Measurements from ENCODE around the gene SMYD1.
"Not testable (repeated sequence)": the region's sequence is repeated elsewhere in the genome, so short reads cannot be mapped to it uniquely, and the experiment has no call there.

SMYD1 gene

DNA sequence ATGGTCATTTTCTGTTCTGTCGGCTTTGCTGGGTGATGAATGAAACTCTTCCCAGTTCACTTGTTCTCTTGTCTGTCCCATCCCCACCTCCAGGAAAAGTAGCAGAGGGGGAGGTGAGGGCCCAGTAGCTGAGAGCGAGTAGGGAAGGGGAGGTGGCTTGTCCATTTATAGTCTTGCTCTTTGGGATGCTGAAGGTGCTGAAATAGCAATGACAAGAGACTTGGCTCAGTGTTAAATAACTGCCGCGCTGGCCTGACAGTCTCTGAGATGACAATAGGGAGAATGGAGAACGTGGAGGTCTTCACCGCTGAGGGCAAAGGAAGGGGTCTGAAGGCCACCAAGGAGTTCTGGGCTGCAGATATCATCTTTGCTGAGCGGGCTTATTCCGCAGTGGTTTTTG lies at the start of gene SMYD1:
TSS of gene SMYD1 (plus strand) at position 228 of the 400 bp plus-strand sequence. CDS start at position 268, 40 bp downstream.
- in situ Hi-C loops (cut with MboI; ENCODE audit: low sequenced_read_pairs): no loop called here

DNA sequence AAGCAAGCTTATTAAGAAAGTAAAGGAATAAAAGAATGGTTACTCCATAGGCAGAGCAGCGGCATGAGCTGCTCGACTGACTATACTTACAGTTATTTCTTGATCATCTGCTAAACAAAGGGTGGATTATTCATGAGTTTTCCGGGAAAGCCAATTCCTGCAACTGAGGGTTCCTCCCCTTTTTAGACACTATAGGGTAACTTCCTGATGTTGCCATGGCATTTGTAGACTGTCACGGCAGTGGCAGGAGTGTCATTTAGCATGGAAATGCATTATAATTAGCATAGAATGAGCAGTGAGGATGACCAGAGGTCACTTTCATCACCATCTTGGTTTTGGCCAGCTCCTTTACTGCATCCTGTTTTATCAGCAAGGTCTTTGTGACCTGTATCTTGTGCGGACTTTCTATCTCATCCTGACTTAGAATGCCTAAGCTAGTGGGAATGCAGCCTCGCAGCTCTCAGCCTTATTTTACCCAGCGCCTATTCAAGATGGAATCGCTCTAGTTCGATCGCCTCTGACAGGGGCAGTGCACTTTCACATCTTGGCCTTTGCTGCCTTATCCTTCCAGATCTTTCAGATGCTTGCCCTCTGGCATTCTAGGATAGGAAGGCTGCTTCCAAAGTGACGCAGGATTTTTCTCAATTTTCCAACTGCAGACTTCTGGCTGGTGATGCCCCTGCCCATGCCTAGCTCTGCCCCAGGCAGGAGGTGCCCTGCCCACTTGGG lies 49.4 kb upstream of the SMYD1 start:
- in situ Hi-C loops (cut with MboI; ENCODE audit: low sequenced_read_pairs): not testable (repeated sequence)

DNA sequence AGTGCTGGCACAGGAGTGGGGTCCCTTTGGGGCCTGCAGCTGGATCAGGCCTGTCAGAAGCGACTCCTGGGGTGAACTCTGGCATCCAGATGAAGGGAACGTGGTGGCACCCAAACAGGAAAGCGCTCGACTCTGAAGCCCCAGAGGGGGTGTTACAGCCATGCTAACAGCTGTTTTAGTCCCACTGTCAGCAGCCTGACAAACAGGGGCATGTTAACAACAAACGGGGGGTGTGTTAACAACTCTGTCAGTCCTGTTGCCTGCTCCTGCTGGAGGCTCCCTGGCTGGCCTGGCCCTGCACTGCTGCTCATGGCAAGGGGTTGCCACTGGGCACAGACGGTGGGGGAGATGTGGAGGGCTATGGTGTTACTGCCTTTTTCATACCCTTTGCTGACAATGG lies 48.7 kb upstream of the SMYD1 start:
- in situ Hi-C loops (cut with MboI; ENCODE audit: low sequenced_read_pairs): no loop called here

DNA sequence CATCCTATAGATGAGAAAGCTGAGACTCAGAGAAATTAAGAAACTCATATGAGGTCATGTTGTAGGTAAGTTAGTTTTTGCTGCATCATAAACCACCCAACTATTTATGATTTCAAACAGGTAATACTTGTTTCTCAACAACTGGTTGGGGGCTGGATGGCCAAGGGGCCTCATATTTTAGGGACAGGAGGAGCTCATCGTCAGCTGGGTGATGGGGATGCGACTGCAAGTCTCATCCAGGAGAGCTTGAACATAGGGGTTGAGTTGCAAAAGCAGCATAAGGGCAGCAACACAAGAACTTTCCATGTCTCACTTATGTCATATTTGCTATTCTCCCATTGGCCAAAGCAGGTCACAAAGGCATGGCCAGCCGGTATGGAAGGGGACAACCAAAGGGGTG lies 47.6 kb upstream of the SMYD1 start:
- in situ Hi-C loops (cut with MboI; ENCODE audit: low sequenced_read_pairs): no loop called here

DNA sequence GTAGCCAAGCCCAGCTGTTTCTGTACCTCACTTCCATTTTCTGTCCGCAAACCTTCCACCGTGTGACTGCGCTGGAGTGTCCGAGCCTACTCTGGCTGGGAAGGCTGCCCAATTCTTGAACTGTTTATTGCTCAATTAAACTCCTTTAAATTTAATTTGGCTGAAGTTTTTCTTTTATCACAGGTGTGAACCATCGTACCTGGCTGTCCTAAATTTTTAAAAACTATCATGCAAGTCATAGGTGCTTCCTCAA lies 45.0 kb upstream of the SMYD1 start:
- in situ Hi-C loops (cut with MboI; ENCODE audit: low sequenced_read_pairs): no loop called here

DNA sequence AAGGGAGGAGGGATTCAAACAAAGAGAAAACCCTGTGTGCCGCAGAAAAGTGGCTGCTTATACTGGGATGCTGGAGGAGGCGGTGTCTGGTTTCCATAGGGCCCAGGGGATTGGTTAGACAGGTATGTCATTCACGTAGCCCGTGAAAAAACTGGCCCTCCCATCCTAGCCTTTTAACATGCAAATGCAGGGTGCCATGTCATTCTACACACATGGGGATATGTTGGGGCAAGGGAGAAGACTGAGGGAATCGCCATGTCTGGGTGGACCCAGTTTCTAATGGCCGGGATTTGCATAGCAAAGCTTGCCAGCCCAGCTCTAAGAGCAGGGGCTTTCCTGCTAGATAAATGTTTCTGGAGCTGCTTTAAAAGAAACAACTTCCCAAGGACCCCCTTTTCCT lies 43.1 kb upstream of the SMYD1 start:
- in situ Hi-C loops (cut with MboI; ENCODE audit: low sequenced_read_pairs): no loop called here

DNA sequence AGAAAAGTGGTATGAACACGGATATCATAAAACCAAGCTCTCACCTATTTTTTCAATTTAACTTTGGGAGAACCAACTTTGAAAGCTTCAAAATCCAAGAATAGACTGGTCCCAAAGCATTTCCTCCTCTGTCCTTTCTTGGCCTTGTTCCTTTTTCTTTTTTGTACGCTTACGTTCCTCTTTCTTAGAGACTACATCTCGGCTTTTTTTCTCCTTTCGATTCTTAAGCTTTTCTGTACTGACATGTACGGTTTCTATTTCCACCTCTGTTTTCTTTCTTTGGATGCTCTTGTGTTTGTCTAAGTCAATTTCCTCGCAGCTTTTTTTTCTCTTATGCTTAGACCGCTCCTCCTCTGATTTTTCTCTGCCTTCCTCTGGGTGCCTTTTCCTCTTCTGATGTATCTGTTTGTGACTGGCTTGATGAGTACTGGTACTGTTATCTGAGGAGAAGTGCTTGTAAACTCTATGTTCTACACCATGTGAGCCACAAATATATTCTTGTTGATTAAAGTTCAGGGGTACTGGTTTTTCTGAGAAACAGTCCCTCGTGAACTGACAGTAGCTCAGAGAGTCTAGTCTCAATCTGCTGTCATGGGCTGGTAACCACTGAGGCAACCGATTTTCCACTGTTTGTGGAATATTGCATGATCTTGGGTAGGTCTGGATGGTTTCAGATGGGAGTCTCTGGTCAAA lies 39.8 kb upstream of the SMYD1 start:
- in situ Hi-C loops (cut with MboI; ENCODE audit: low sequenced_read_pairs): no loop called here

DNA sequence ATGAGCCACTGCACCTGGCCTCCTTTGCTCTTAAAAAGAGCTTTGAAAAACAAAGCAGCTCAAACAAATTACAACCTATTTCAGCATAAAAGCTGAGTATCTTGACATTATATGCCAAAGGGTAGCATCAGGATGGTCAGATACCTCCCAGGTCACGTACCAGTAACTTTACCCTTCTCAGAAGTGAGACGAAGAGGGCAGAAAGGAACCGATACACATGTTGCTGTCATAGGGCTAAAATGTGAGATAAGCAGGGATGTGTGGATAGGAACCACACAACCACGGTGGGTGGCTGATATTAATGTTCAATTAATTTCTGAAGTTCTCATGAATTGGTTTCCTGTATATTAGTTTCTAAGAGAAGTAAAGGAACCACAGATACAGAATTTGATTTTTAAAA lies 38.7 kb upstream of the SMYD1 start:
- in situ Hi-C loops (cut with MboI; ENCODE audit: low sequenced_read_pairs): no loop called here

DNA sequence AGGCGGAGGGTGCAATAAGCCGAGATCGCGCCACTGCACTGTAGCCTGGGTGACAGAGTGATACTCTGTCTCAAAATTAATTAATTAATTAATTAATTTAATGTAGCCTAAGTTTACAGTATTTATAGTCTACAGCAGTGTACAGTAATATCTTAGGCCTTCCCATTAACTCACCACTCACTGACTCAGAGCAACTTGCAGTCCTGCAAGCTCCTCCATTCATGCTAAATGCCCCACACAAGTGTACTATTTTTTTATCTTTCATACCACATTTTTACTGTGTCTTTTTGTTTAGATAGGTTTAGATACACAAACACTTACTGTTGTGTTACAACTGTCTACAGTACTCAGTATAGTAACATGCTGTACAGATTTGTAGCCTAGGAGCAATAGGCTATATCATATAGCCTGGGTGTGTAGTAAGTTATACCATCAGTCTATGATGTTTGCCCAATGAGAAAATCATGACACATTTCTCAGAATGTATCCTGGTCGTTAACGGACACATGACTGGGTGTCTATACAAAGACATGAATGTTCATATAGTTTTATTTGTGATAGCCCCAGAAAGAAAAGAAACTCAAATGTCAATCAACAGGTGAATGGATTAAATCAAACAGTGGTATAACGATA lies 35.4 kb upstream of the SMYD1 start:
- in situ Hi-C loops (cut with MboI; ENCODE audit: low sequenced_read_pairs): no loop called here

DNA sequence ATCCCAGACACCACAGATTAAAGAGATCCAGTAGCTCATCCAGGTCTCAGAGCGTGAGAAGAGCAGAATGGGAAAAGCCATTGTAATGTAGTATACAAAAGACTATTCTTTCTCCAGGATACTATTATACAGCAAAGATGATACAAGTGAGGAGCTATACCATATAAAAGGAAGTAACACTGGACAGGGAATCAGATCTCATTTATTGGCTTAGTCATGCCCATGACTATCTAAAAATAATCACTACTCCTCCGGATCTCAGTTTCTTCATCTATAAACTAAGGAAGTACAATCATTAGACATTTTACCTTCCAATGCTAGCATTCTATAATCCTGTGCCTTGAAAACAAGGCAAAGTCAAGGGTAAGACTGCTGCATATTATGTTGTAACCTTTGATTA lies 31.4 kb upstream of the SMYD1 start:
- in situ Hi-C loops (cut with MboI; ENCODE audit: low sequenced_read_pairs): no loop called here

DNA sequence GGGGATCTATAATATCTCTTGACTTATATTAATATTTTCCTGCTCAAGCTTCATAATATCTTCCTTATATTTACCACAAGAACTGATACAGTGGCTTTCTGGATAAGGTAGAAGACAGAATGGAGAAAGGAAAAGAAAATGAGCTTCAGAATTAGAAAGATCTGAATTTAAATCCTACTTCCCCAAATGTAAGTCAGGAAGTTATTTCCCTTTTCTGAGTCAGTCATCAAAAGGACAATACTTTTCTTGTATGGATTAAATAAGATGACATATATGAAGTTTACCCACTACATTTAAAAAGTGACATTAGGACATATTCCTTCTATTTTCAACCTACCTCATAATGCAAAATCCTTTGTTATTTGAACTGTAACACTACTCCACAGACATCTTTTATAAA lies 31.0 kb upstream of the SMYD1 start:
- in situ Hi-C loops (cut with MboI; ENCODE audit: low sequenced_read_pairs): no loop called here

DNA sequence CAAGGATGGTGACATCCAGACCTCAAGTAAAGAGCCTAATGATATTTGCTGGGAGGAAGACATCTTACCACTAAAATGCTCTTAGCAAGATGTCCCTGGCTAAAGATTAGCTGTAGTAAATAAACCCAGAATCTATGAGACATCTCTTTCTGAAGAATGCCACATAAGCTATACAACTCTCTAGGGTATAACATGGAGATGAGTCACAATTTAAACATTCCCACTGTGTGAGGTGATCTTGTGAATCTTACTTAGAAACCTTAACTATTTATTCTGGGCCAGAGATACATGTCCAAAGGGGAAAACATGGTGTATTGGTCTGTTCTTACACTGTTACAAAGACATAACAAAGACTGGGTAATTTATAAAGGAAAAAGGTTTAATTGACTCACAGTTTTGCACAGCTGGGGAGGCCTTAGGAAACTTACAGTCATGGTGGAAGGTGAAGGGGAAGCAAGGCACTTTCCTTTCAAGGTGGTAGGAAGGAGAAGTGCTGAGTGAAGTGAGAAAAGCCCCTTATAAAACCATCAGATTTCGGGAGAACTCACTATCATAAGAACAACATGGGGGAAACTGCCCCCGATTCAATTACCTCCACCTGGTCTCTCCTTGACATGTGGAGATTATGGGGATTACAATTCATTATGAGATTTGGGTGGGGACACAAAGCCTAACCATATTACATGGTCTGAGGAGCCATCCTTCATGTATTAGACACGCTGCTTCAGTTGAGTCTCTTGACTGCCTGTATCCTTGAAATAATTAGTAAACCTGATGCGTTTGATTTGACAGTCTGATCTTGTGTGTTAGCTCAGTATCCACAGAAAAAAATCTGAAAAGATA lies 29.1 kb upstream of the SMYD1 start:
- in situ Hi-C loops (cut with MboI; ENCODE audit: low sequenced_read_pairs): no loop called here

DNA sequence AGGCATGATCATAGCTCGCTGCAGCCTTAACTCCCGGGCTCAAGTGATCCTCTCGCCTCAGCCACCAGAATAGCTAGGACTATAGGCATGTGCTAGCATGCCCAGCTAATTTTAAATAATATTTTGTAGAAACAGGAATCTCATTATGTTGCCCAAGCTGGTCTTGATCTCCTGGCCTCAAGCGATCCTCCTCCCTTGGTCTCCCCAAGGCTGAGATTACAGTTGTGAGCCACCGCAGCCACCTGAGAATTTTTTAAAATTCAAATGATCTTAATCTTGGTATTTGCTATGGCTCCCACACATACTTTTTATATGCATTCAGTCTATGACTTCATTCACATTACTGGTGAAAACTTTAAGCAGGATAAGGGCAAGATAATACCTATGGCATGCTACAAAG lies 25.1 kb upstream of the SMYD1 start:
- in situ Hi-C loops (cut with MboI; ENCODE audit: low sequenced_read_pairs): no loop called here

DNA sequence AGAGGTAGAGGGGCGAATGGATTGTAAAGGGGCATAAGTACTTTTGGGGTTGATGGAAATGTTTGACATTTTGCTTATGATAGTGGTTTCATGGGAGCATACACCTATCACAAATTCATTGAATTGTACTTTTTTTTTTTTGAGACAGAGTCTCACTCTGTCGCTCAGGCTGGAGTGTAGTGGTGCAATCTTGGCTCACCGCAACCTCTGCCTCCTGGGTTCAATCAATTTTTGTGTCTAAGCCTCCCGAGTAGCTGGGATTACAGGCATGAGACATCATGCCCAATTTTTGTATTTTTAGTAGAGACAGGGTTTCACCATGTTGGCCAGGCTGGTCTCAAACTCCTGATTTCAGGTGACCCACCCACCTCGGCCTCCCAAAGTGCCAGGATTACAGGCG lies 22.1 kb upstream of the SMYD1 start:
- in situ Hi-C loops (cut with MboI; ENCODE audit: low sequenced_read_pairs): not testable (repeated sequence)

DNA sequence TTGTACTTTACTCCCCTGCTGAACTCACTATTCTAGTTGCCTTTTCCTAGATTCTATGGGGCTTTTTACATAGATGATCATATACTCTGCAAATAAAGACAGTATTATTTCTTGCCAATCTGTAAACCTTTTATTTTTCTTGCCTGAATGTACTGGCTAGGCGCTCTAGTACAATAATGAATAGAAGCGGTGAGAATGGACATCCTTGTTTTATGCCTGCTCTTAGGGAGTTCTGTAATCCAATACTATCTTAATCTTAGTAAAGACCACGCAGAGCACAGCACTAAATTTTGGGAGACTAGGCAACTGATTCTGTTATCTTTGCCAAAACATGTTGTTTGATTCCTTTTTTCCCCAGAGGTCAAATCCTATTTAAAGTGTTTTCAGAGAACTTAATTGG lies 19.1 kb upstream of the SMYD1 start:
- in situ Hi-C loops (cut with MboI; ENCODE audit: low sequenced_read_pairs): no loop called here

DNA sequence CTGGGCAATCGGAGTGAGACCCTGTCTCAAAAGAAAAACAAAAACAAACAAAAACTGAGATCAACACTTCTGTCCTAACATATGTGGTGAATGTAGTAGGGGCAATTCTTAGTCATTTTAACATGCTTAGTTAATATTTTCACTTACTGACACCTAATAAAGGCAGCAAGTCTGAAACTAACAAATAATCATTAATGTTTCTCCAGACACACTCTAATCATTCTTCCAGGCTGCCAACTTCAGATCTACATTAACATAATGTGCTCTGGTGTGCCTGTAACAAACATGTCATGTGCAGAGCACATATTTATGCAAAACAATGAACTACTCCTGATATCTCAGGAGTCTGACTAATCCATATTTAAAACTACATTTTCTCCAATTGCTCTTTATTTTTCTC lies 18.0 kb upstream of the SMYD1 start:
- in situ Hi-C loops (cut with MboI; ENCODE audit: low sequenced_read_pairs): no loop called here

DNA sequence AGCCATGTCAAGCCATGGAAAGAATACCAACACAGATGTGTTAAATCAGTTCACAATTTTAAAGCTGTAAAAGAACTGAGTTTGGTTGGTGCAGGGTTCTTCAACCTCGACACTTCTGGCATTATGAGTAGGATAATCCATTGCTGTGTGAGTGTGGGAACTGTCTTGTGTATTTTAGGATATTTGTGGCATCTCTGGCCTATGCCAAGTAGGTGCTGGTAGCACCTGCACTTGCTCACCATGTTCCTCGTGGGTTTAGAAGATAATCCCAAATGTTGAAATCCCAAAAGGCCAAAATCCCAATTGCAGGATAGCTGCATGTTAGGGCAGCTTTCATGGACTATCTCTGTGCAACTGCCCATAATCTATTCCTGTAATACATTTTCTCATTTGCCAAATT lies 15.8 kb upstream of the SMYD1 start:
- in situ Hi-C loops (cut with MboI; ENCODE audit: low sequenced_read_pairs): no loop called here

DNA sequence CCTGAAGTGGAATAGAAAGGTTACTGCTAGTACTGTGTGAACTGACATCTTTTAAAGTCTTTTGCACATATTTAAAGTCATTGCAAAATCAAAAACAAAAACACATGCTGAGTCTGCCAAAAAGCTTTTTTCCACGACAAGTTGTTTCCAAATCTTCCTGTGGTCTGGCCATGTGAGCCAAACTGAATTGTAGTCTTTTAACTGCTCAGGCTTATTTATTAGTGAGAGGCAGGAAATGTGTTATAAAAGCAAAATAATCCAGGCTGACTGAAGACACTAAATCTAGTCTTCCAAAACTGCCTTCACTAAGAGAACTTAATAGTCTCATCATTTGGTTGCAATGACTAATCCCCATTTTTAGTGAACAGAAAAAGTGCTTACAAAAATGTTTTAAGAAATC lies 14.3 kb upstream of the SMYD1 start:
- in situ Hi-C loops (cut with MboI; ENCODE audit: low sequenced_read_pairs): no loop called here

DNA sequence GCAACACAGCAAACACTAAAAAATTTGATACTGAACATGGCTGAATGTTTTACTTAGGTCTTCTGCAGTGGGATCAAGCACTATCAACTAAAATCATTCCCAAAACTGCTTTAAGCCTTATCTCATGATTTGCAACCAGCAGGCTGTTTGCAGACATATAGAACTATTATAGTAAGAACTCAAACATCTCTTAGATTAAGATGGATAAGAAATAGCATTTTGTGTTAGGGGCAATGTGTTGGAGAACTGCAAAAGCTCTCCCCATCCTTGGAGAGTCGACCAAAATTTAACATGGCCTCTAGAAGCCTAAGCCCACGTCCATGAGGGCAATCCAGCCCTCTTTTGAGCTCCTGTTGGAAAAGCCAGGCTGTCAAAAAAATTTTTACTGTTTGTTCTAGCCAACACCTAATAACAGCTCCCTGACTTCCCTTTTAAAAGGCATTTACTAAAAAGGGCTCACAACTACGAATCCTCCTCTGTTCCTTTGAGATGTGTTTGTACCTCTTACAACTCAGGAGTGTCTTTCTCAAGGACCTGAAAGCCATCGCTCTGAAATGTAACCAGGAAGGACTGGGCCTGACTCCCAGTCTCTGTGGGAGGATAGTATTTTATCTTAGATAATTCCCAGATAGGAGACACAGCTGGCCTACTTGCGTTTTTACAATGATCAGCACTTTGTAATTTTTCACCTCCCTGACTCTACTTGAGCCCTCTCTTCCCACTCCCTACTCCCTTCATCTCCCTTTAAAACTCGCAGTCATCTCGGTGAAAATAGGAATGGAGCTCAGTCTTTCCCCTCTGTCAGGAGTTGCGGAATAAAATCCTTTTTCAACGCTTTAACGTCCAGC lies 13.5 kb upstream of the SMYD1 start:
- in situ Hi-C loops (cut with MboI; ENCODE audit: low sequenced_read_pairs): no loop called here

DNA sequence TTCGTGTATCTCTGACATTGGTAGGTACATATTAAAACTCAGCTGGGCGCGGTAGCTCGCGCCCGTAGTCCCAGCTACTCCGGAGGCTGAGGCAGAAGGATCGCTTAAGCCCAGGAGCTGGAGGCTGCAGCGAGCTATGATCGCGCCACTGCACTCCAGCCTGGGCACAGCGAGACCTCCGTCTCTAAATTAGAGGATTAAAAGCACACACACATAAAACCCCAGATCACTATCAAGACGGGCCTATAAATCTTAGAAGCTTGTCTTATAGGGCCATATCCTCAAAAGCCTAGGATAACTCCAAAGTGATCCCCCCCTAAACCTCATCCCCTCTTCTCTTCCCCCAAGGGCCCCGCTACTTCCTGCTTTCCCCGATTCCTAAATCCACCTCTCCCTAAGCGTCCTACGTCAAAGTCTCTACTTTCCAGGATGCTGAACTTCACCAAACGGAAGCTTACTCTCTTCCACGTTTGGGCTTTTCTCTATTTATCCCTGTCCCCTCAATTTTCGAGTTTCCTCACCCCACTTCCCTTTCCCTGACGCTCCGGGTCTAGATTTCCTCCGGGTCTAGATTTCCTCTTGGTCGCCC lies 12.7 kb upstream of the SMYD1 start:
- in situ Hi-C loops (cut with MboI; ENCODE audit: low sequenced_read_pairs): no loop called here
